ENCODE results near the gene PNMA8A. TPM values are rescaled to one million over a fixed set of nuclear protein-coding genes. Genes with fewer than 3 reads are reported as not detected.

The PNMA8A gene
- total and polyA plus RNA-seq, 10 of the 15 experiments (the other 5 are each of a cell fraction or from before 2014, with no cell fraction given) = 0.02 to 0.28 (median 0.16) TPM

GRCh38 chr19:46481223-46481848, 10.0 kb upstream of the PNMA8A start (continued):
- TF ChIP-seq USF1 (IDR thresholded peaks at IDR 0.05; ENCODE audit: borderline replicate concordance, extremely low read length, insufficient read depth, low read depth, low read length) (no peak), YBX1 (IDR thresholded peaks at IDR 0.05) (no peak)

GRCh38 chr19:46480415-46480814, 9.1 kb upstream of the PNMA8A start:
- TF ChIP-seq YY1 (IDR thresholded peaks at IDR 0.05; ENCODE audit: low read depth, low read length) = no peak
- TF ChIP-seq RELA (IDR thresholded peaks at IDR 0.05; ENCODE audit: borderline replicate concordance, partially characterized antibody) = no peak
- no peak for TF ChIP-seq SUZ12 (IDR thresholded peaks at IDR 0.05; ENCODE audit: unreplicated experiment)
- TF ChIP-seq NFYB (IDR thresholded peaks at IDR 0.05; ENCODE audit: insufficient read depth, low read depth, low read length) = no peak
- no peak for TF ChIP-seq KAT2A (conservative IDR thresholded peaks at IDR 0.05; ENCODE audit: control insufficient read depth, low read depth, low read length)
- no peak for TF ChIP-seq FOXM1 (IDR thresholded peaks at IDR 0.05; ENCODE audit: low read depth, low read length)
- TF ChIP-seq CUX1 (IDR thresholded peaks at IDR 0.05; ENCODE audit: insufficient replicate concordance, low read depth, low read length) = no peak
- no peak for TF ChIP-seq IRF5 (IDR thresholded peaks at IDR 0.05; ENCODE audit: borderline replicate concordance)
- CTCF ChIA-PET = no interaction called here
- Histone ChIP-seq H3K27me3 (replicated peaks in 1 of 2; ENCODE audit: control insufficient read depth in 2 of 2, insufficient read depth in 2 of 2, low read length in 1 of 2) (no peaks in the 10 kb centered on the region), H2AFZ (ENCODE audit: control insufficient read depth, low read depth, low read length) (no peak overlapping the region), H3K9ac (ENCODE audit: control insufficient read depth, insufficient read depth, low read length) (no peak overlapping the region), H3K4me3 (no peak overlapping the region), H3K79me2 (ENCODE audit: control insufficient read depth, insufficient read depth, low read length) (no peaks in the 10 kb centered on the region), H3K27ac (ENCODE audit: control insufficient read depth, insufficient read depth) (no peak overlapping the region), H4K20me1 (ENCODE audit: control insufficient read depth, insufficient read depth) (no peaks in the 10 kb centered on the region), H3K9me3 (replicated peaks; ENCODE audit: control insufficient read depth, insufficient read depth, low read length) (no peaks in the 10 kb centered on the region), H3K36me3 (ENCODE audit: control insufficient read depth in 2 of 2, insufficient read depth in 2 of 2, low read length in 1 of 2) (no peaks in the 10 kb centered on the region), H3K4me2 (ENCODE audit: control insufficient read depth, insufficient read depth) (no peak overlapping the region), H3K4me1 (ENCODE audit: control insufficient read depth, insufficient read depth, low read length) (no peaks in the 10 kb centered on the region)
- in situ Hi-C loops (cut with MboI) = no loop called here
- POLR2A ChIA-PET = no interaction called here
- intact Hi-C loops (cut with micrococcal nuclease; ENCODE audit: unreplicated experiment) = no loop called here
- SMC1A ChIA-PET (ENCODE audit: uncharacterized antibody, unreplicated experiment) = no interaction called here
- ATAC-seq (no peak), FAIRE-seq (no peak), DNase-seq (ENCODE audit: low read depth, low spot score) (no peak)
- BruUV-seq (replicated peaks) = no TSS peak
- 50% methylated on average over 12 of the region's 12 CpGs for WGBS (ENCODE audit: insufficient coverage, insufficient replicate concordance, low lambda C conversion rate, missing lambda C conversion rate)
- RAD21 ChIA-PET (ENCODE audit: unreplicated experiment) = no interaction called here

All from GM12878 (cell line).